Measurements from ENCODE around the gene PCDH9. TPM values are rescaled to one million over a fixed set of nuclear protein-coding genes. Genes with fewer than 3 reads are reported as not detected.

Gene PCDH9
- total and polyA plus RNA-seq, 2 experiments from 2014 or later: 0.56 to 0.76 TPM

GRCh38 chr13:66489586-66489985 lies 740.5 kb downstream of the PCDH9 start:
- TF ChIP-seq EZH2 (IDR thresholded peaks at IDR 0.05; ENCODE audit: insufficient read depth, poor library complexity, severe bottlenecking) (no peak), EZH2phosphoT487 (IDR thresholded peaks at IDR 0.05; ENCODE audit: insufficient read depth, low read depth) (no peak)
- in situ Hi-C loops (cut with MboI): no loop called here

GRCh38 chr13:66489172-66489571 lies 741.0 kb downstream of the PCDH9 start:
- Histone ChIP-seq H3K27me3 (replicated peaks; ENCODE audit: insufficient read depth) (no peaks in the 10 kb centered on the region), H3K27ac (no peak overlapping the region), H3K9me3 (ENCODE audit: low read depth) (no peaks in the 10 kb centered on the region), H4K20me1 (ENCODE audit: insufficient read depth) (no peaks in the 10 kb centered on the region), H3K4me2 (ENCODE audit: unreplicated experiment) (no peak overlapping the region), H3K9me2 (ENCODE audit: insufficient read depth) (no peaks in the 10 kb centered on the region), H2AFZ (no peak overlapping the region), H3K79me2 (ENCODE audit: insufficient read depth) (no peaks in the 10 kb centered on the region), H3K36me3 (ENCODE audit: low read depth) (no peaks in the 10 kb centered on the region), H3K9ac (no peak overlapping the region), H3K4me3 (no peak overlapping the region), H3F3A (ENCODE audit: insufficient read depth) (no peaks in the 10 kb centered on the region), H3K4me1 (ENCODE audit: insufficient read depth) (no peaks in the 10 kb centered on the region)
- in situ Hi-C loops (cut with MboI): no loop called here
- no peak for DNase-seq
- WGBS, 2 experiments (ENCODE audit: low coverage in 1 of 2, low lambda C conversion rate in 2 of 2, missing lambda C conversion rate in 2 of 2): 32 to 61% methylated on average over 1 of the region's 1 CpG
- TF ChIP-seq EZH2 (IDR thresholded peaks at IDR 0.05; ENCODE audit: insufficient read depth, poor library complexity, severe bottlenecking): no peak
- TF ChIP-seq EZH2phosphoT487 (IDR thresholded peaks at IDR 0.05; ENCODE audit: insufficient read depth, low read depth): no peak

More at GRCh38 chr13:66489586-66489985, 740.5 kb downstream of the PCDH9 start:
- Histone ChIP-seq H2AFZ (no peak overlapping the region), H3K9me3 (ENCODE audit: low read depth) (no peaks in the 10 kb centered on the region), H3K9me2 (ENCODE audit: insufficient read depth) (no peaks in the 10 kb centered on the region), H3K27me3 (replicated peaks; ENCODE audit: insufficient read depth) (no peaks in the 10 kb centered on the region), H3K9ac (no peak overlapping the region), H3K27ac (no peak overlapping the region), H4K20me1 (ENCODE audit: insufficient read depth) (no peaks in the 10 kb centered on the region), H3F3A (ENCODE audit: insufficient read depth) (no peaks in the 10 kb centered on the region), H3K4me1 (ENCODE audit: insufficient read depth) (no peaks in the 10 kb centered on the region), H3K79me2 (ENCODE audit: insufficient read depth) (no peaks in the 10 kb centered on the region), H3K4me2 (ENCODE audit: unreplicated experiment) (no peak overlapping the region), H3K4me3 (no peak overlapping the region), H3K36me3 (ENCODE audit: low read depth) (no peaks in the 10 kb centered on the region)
- no peak for DNase-seq
- WGBS, 2 experiments (ENCODE audit: low coverage in 1 of 2, low lambda C conversion rate in 2 of 2, missing lambda C conversion rate in 2 of 2): 7 to 28% methylated on average over 2 of the region's 2 CpGs

GRCh38 chr13:66483712-66484111 lies 746.4 kb downstream of the PCDH9 start:
- no peaks in the 10 kb centered on the region for H4K20me1 ChIP-seq (ENCODE audit: insufficient read depth)
- H2AFZ ChIP-seq: no peak overlapping the region
- H3K4me3 ChIP-seq: no peak overlapping the region
- no peaks in the 10 kb centered on the region for H3K9me3 ChIP-seq (ENCODE audit: low read depth)
- no peak overlapping the region for H3K9ac ChIP-seq
- no peaks in the 10 kb centered on the region for H3K79me2 ChIP-seq (ENCODE audit: insufficient read depth)
- H3K9me2 ChIP-seq (ENCODE audit: insufficient read depth): no peaks in the 10 kb centered on the region
- TF ChIP-seq EZH2 (IDR thresholded peaks at IDR 0.05; ENCODE audit: insufficient read depth, poor library complexity, severe bottlenecking) (no peak), EZH2phosphoT487 (IDR thresholded peaks at IDR 0.05; ENCODE audit: insufficient read depth, low read depth) (no peak)
- WGBS, 2 experiments (ENCODE audit: low coverage in 1 of 2, low lambda C conversion rate in 2 of 2, missing lambda C conversion rate in 2 of 2): 28 to 41% methylated on average over 9 of the region's 9 CpGs
- H3K4me1 ChIP-seq (ENCODE audit: insufficient read depth): no peaks in the 10 kb centered on the region
- no peaks in the 10 kb centered on the region for H3F3A ChIP-seq (ENCODE audit: insufficient read depth)
- in situ Hi-C loops (cut with MboI): no loop called here
- no peaks in the 10 kb centered on the region for H3K36me3 ChIP-seq (ENCODE audit: low read depth)
- no peak for DNase-seq
- no peak overlapping the region for H3K27ac ChIP-seq
- no peak overlapping the region for H3K4me2 ChIP-seq (ENCODE audit: unreplicated experiment)
- no peaks in the 10 kb centered on the region for H3K27me3 ChIP-seq (replicated peaks; ENCODE audit: insufficient read depth)

- Histone ChIP-seq H3K9ac (no peak overlapping the region), H3K4me3 (no peak overlapping the region), H3K4me1 (ENCODE audit: insufficient read depth) (no peaks in the 10 kb centered on the region), H3F3A (ENCODE audit: insufficient read depth) (no peaks in the 10 kb centered on the region), H3K27me3 (replicated peaks; ENCODE audit: insufficient read depth) (no peaks in the 10 kb centered on the region), H2AFZ (no peak overlapping the region), H3K27ac (no peak overlapping the region), H3K9me3 (ENCODE audit: low read depth) (no peaks in the 10 kb centered on the region), H3K79me2 (ENCODE audit: insufficient read depth) (no peaks in the 10 kb centered on the region), H3K9me2 (ENCODE audit: insufficient read depth) (no peaks in the 10 kb centered on the region), H4K20me1 (ENCODE audit: insufficient read depth) (no peaks in the 10 kb centered on the region), H3K4me2 (ENCODE audit: unreplicated experiment) (no peak overlapping the region), H3K36me3 (ENCODE audit: low read depth) (no peaks in the 10 kb centered on the region)
- TF ChIP-seq EZH2 (IDR thresholded peaks at IDR 0.05; ENCODE audit: insufficient read depth, poor library complexity, severe bottlenecking) (no peak), EZH2phosphoT487 (IDR thresholded peaks at IDR 0.05; ENCODE audit: insufficient read depth, low read depth) (no peak)
- in situ Hi-C loops (cut with MboI): no loop called here
- 22 to 26% methylated on average over 4 of the region's 4 CpGs for WGBS, 2 experiments (ENCODE audit: low coverage in 1 of 2, low lambda C conversion rate in 2 of 2, missing lambda C conversion rate in 2 of 2)
- no peak for DNase-seq
Observed at GRCh38 chr13:66482836-66483235, 747.3 kb downstream of the PCDH9 start.

- H2AFZ ChIP-seq: no peak overlapping the region
- no peak overlapping the region for H3K9ac ChIP-seq
- no peak overlapping the region for H3K4me2 ChIP-seq (ENCODE audit: unreplicated experiment)
- no peaks in the 10 kb centered on the region for H3K4me1 ChIP-seq (ENCODE audit: insufficient read depth)
- WGBS, 2 experiments (ENCODE audit: low coverage in 1 of 2, low lambda C conversion rate in 2 of 2, missing lambda C conversion rate in 2 of 2): 22 to 24% methylated on average over 4 of the region's 4 CpGs
- H3F3A ChIP-seq (ENCODE audit: insufficient read depth): no peaks in the 10 kb centered on the region
- H3K9me2 ChIP-seq (ENCODE audit: insufficient read depth): no peaks in the 10 kb centered on the region
- no peak overlapping the region for H3K27ac ChIP-seq
- no peak for DNase-seq
- no peaks in the 10 kb centered on the region for H3K27me3 ChIP-seq (replicated peaks; ENCODE audit: insufficient read depth)
- H3K36me3 ChIP-seq (ENCODE audit: low read depth): no peaks in the 10 kb centered on the region
- TF ChIP-seq EZH2 (IDR thresholded peaks at IDR 0.05; ENCODE audit: insufficient read depth, poor library complexity, severe bottlenecking): no peak
- no peak for TF ChIP-seq EZH2phosphoT487 (IDR thresholded peaks at IDR 0.05; ENCODE audit: insufficient read depth, low read depth)
- no peaks in the 10 kb centered on the region for H3K9me3 ChIP-seq (ENCODE audit: low read depth)
- no peaks in the 10 kb centered on the region for H4K20me1 ChIP-seq (ENCODE audit: insufficient read depth)
- no peaks in the 10 kb centered on the region for H3K79me2 ChIP-seq (ENCODE audit: insufficient read depth)
- H3K4me3 ChIP-seq: no peak overlapping the region
- in situ Hi-C loops (cut with MboI): no loop called here
Observed at GRCh38 chr13:66477816-66478215, 752.3 kb downstream of the PCDH9 start.
